HG03439 (cell line): Measurements from ENCODE around the gene HEXD.
A peak's percentile ranks its signal among the peaks of the same experiment; 100 is the strongest.
"Not testable (repeated sequence)": the region's sequence is repeated elsewhere in the genome, so short reads cannot be mapped to it uniquely, and the experiment has no call there.

Experiments
- ATAC-seq: cut with Tn5 transposase; IDR thresholded peaks from one replicate; pipeline ENCODE4 v1.9.1; 2021; ENCODE audit warnings: mild to moderate bottlenecking, moderate library complexity; ENCODE audit not compliant: unreplicated experiment

The HEXD gene

GRCh38 chr17:82418001-82418986, at the start of gene HEXD, which contains the start of gene OGFOD3:
TSS of gene HEXD (plus strand) at chr17:82418347. CDS start at chr17:82419800, 1,453 bp downstream.
TSS of gene OGFOD3 (minus strand) at chr17:82418586. CDS start at chr17:82418485, 101 bp downstream.
- ATAC-seq, result peak; percentile 89

GRCh38 chr17:82369211-82369610, 48.9 kb upstream of the HEXD start:
- ATAC-seq, result no peak

- no peak for ATAC-seq
Observed at GRCh38 chr17:82370471-82371332, 47.4 kb upstream of the HEXD start.

- no peak for ATAC-seq
Observed at GRCh38 chr17:82371333-82372248, 46.6 kb upstream of the HEXD start, which contains the start of gene UTS2R. TSS of gene UTS2R (plus strand) at chr17:82371765. CDS start at chr17:82374325, 2,560 bp downstream.

GRCh38 chr17:82372249-82373071, 45.7 kb upstream of the HEXD start:
- ATAC-seq, result no peak

- not testable (repeated sequence) for ATAC-seq
Observed at GRCh38 chr17:82373072-82373452, 45.1 kb upstream of the HEXD start.

- no peak for ATAC-seq
Observed at GRCh38 chr17:82373731-82374625, 44.2 kb upstream of the HEXD start.

- no peak for ATAC-seq
Observed at GRCh38 chr17:82374626-82375331, 43.4 kb upstream of the HEXD start.

GRCh38 chr17:82375359-82376041, 42.6 kb upstream of the HEXD start:
- ATAC-seq, result no peak

GRCh38 chr17:82376042-82376730, 42.0 kb upstream of the HEXD start:
- ATAC-seq, result no peak

GRCh38 chr17:82377294-82377693, 40.9 kb upstream of the HEXD start:
- ATAC-seq, result not testable (repeated sequence)

- no peak for ATAC-seq
Observed at GRCh38 chr17:82377924-82378740, 40.0 kb upstream of the HEXD start.

GRCh38 chr17:82378741-82379021, 39.5 kb upstream of the HEXD start:
- ATAC-seq, result no peak

GRCh38 chr17:82380860-82381702, 37.1 kb upstream of the HEXD start:
- no peak for ATAC-seq

- not testable (repeated sequence) for ATAC-seq
Observed at GRCh38 chr17:82381703-82382009, 36.5 kb upstream of the HEXD start.
